Spleen (tissue), 7 donors: ENCODE measurements around the gene EXTL2.

Experiments used
- POLR2A ChIP-seq, 3 donors: fragments of 450-650 bp; IDR thresholded peaks; one replicate each; pipeline ENCODE4 v1.5.1; 2017; ENCODE audit warnings: antibody characterized with exemption in 3 of 3, mild to moderate bottlenecking in 1 of 3
- TF ChIP-seq, protein P1 (sequence below), 11 experiments: fragments of 200-600 bp in 7 of 11; fragments of 450-650 bp in 4 of 11; sonication (generic) in 4 of 11; IDR thresholded peaks in 8 of 11; conservative IDR thresholded peaks in 3 of 11; 1 replicate in 7 of 11; 2 replicates in 4 of 11; pipeline versions ENCODE4 v1.4.0 to v1.8.0; 2016 to 2021; ENCODE audit warnings: antibody characterized with exemption in 11 of 11, inconsistent platforms in 4 of 11, mild to moderate bottlenecking in 1 of 11
- donor health status: DM: no; HTN: no; CAD: no; lungs with moderate emphysema.
- donor health status: DM: no; HTN: no; CAD: no.
- donor health status: DM: no; HTN: no; CAD: no.

DNA sequence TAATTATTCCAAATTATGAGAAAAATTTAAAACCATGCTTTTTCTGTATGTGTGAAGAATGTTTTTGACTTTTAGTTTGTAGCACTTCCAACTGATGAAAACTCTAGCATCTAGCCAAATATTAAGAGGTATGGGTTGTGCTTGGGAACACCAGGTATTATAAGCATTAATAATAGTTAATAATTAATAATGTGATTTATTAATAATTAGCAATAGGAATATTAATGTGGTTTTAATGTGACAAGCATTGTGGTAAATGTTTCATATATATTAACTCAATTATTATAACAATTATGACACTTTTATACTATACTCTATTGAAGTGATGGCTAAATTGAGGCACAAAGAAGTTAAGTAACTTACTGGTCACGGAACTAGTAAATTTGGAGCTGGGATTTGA is 9.1 kb upstream of the EXTL2 start:
- TF ChIP-seq POLR2A (IDR thresholded peaks at IDR 0.05): no peak
- TF ChIP-seq, protein P1, sequence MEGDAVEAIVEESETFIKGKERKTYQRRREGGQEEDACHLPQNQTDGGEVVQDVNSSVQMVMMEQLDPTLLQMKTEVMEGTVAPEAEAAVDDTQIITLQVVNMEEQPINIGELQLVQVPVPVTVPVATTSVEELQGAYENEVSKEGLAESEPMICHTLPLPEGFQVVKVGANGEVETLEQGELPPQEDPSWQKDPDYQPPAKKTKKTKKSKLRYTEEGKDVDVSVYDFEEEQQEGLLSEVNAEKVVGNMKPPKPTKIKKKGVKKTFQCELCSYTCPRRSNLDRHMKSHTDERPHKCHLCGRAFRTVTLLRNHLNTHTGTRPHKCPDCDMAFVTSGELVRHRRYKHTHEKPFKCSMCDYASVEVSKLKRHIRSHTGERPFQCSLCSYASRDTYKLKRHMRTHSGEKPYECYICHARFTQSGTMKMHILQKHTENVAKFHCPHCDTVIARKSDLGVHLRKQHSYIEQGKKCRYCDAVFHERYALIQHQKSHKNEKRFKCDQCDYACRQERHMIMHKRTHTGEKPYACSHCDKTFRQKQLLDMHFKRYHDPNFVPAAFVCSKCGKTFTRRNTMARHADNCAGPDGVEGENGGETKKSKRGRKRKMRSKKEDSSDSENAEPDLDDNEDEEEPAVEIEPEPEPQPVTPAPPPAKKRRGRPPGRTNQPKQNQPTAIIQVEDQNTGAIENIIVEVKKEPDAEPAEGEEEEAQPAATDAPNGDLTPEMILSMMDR (IDR thresholded peaks at IDR 0.05 in 8 of 11, conservative IDR thresholded peaks at IDR 0.05 in 3 of 11): no peak
